HEK293T (cell line): ENCODE measurements around the gene CSNK2A1.

Experiments used
- CTCF ChIA-PET: fragments of 350-600 bp; formaldehyde crosslinking; extraction: SDS; loops from one replicate; lab custom pipeline; 2021; ENCODE audit warnings: antibody characterized with exemption, inconsistent platforms; lab: Yijun Ruan, JAX
- POLR2A ChIA-PET: fragments of 350-600 bp; formaldehyde crosslinking; extraction: SDS; loops from one replicate; lab custom pipeline; 2020; ENCODE audit warnings: antibody characterized with exemption, inconsistent platforms; lab: Yijun Ruan, JAX
- DNase-seq: peaks from one replicate; pipeline ENCODE4 v3.0.0; 2012; ENCODE audit warnings: mixed read lengths; ENCODE audit errors: extremely low spot score
- ARNT ChIP-seq: fragments of 450-650 bp; IDR thresholded peaks from 2 replicates; pipeline ENCODE4 v1.6.1; 2017; ENCODE audit warnings: mild to moderate bottlenecking
- BHLHE40 ChIP-seq: fragments of 450-650 bp; IDR thresholded peaks from 2 replicates; pipeline ENCODE4 v1.6.1; 2016; ENCODE audit warnings: mild to moderate bottlenecking, moderate library complexity, borderline replicate concordance
- CTBP1 ChIP-seq: fragments of 450-650 bp; IDR thresholded peaks from 2 replicates; pipeline ENCODE4 v1.6.1; 2016; ENCODE audit warnings: borderline replicate concordance
- ELF4 ChIP-seq: fragments of 450-650 bp; IDR thresholded peaks from 2 replicates; pipeline ENCODE4 v1.6.1; 2017; ENCODE audit warnings: antibody characterized with exemption
- FOXA1 ChIP-seq: fragments of 450-650 bp; IDR thresholded peaks from 2 replicates; pipeline ENCODE4 v1.6.1; 2016; ENCODE audit warnings: mild to moderate bottlenecking
- FOXK2 ChIP-seq: fragments of 450-650 bp; IDR thresholded peaks from 2 replicates; pipeline ENCODE4 v1.6.1; 2016; ENCODE audit warnings: mild to moderate bottlenecking
- FOXM1 ChIP-seq: fragments of 450-650 bp; IDR thresholded peaks from 2 replicates; pipeline ENCODE4 v1.6.1; 2017; ENCODE audit warnings: mild to moderate bottlenecking, borderline replicate concordance
- HDGF ChIP-seq: fragments of 450-650 bp; IDR thresholded peaks from 2 replicates; pipeline ENCODE4 v1.6.1; 2017; ENCODE audit warnings: antibody characterized with exemption, borderline replicate concordance
- L3MBTL2 ChIP-seq: fragments of 450-650 bp; conservative IDR thresholded peaks from 2 replicates; pipeline ENCODE4 v1.6.1; 2016; ENCODE audit warnings: mild to moderate bottlenecking
- LEF1 ChIP-seq: fragments of 450-650 bp; IDR thresholded peaks from 2 replicates; pipeline ENCODE4 v1.6.1; 2017; ENCODE audit warnings: mild to moderate bottlenecking, borderline replicate concordance
- NFRKB ChIP-seq: fragments of 450-650 bp; IDR thresholded peaks from 2 replicates; pipeline ENCODE4 v1.6.1; 2016; ENCODE audit warnings: mild to moderate bottlenecking, moderate library complexity
- SP1 ChIP-seq: fragments of 450-650 bp; IDR thresholded peaks from 2 replicates; pipeline ENCODE4 v1.6.1; 2017
- SUZ12 ChIP-seq: fragments of 450-650 bp; IDR thresholded peaks from 2 replicates; pipeline ENCODE4 v1.6.1; 2016; ENCODE audit warnings: mild to moderate bottlenecking
- TARDBP ChIP-seq: fragments of 450-650 bp; IDR thresholded peaks from 2 replicates; pipeline ENCODE4 v1.6.1; 2016
- ZNF384 ChIP-seq: fragments of 450-650 bp; IDR thresholded peaks from 2 replicates; pipeline ENCODE4 v1.6.1; 2016
- TF ChIP-seq, protein P1 (sequence below): fragments of 450-650 bp; IDR thresholded peaks from 2 replicates; pipeline ENCODE4 v1.6.1; 2016

Gene CSNK2A1

GRCh38 chr20:574297-574942 lies 30.8 kb upstream of the CSNK2A1 start:
- DNase-seq, result no peak
- POLR2A ChIA-PET, result no interaction called here

GRCh38 chr20:573414-574296 lies 30.1 kb upstream of the CSNK2A1 start:
- no peak for DNase-seq
- TF ChIP-seq FOXA1, result no peak
- no peak for TF ChIP-seq CTBP1
- no peak for TF ChIP-seq ZNF384
- no peak for TF ChIP-seq NFRKB
- TF ChIP-seq SP1, result no peak
- TF ChIP-seq, protein P1, sequence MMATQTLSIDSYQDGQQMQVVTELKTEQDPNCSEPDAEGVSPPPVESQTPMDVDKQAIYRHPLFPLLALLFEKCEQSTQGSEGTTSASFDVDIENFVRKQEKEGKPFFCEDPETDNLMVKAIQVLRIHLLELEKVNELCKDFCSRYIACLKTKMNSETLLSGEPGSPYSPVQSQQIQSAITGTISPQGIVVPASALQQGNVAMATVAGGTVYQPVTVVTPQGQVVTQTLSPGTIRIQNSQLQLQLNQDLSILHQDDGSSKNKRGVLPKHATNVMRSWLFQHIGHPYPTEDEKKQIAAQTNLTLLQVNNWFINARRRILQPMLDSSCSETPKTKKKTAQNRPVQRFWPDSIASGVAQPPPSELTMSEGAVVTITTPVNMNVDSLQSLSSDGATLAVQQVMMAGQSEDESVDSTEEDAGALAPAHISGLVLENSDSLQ, result no peak
- no peak for TF ChIP-seq FOXM1
- TF ChIP-seq BHLHE40, result no peak
- TF ChIP-seq ELF4, result no peak
- TF ChIP-seq LEF1, result no peak
- TF ChIP-seq TARDBP, result no peak
- POLR2A ChIA-PET, result interaction anchor here (1.2 kb wide), 1 partner anchor 30 kb away, joined by 5 read pairs; the partner anchor contains the start of gene CSNK2A1
- CTCF ChIA-PET, result interaction anchor here (0.5 kb wide), 1 partner anchor 204 kb away, joined by 4 read pairs; no protein-coding TSS in a partner anchor

More at GRCh38 chr20:574297-574942, 30.8 kb upstream of the CSNK2A1 start:
- CTCF ChIA-PET, result interaction anchor here (0.8 kb wide), 1 partner anchor 220 kb away, joined by 3 read pairs; no protein-coding TSS in a partner anchor
- TF ChIP-seq SUZ12 (no peak), CTBP1 (no peak), BHLHE40 (no peak), SP1 (no peak), ZNF384 (no peak), FOXM1 (no peak), NFRKB (no peak), TARDBP (no peak), L3MBTL2 (no peak), HDGF (no peak), FOXK2 (no peak), FOXA1 (no peak), ELF4 (no peak), LEF1 (no peak), ARNT (no peak)
- TF ChIP-seq, protein P1, result no peak

DNA sequence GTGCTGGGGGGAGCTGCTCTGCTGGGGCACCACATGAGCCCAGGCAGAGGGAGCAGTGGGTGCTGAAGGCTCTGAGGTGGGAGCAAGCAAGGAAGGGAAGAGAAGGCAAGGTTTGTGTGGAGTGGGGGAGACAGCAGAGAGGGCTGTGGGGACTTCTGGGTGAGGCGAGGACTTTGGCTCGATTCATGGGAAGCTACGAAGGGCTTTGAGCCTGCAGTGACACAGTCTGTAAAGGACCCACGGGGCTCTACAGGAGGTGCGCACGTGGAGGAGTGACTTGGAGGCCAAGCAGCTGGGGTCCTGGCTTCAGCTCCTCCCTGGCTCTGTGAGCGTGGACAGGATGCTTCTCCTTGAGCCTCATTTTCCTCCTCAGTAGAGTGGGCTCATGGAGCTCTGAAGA lies 29.1 kb upstream of the CSNK2A1 start:
- TF ChIP-seq SP1 (no peak), FOXM1 (no peak), BHLHE40 (no peak), FOXK2 (no peak), ARNT (no peak), NFRKB (no peak), ZNF384 (no peak), ELF4 (no peak), LEF1 (no peak), FOXA1 (no peak), SUZ12 (no peak), TARDBP (no peak), CTBP1 (no peak), L3MBTL2 (no peak), HDGF (no peak)
- TF ChIP-seq, protein P1, result no peak
- no peak for DNase-seq
- POLR2A ChIA-PET, result interaction anchor here (0.8 to 1.2 kb wide), 2 partner anchors 29 to 70 kb away, joined by 3 to 5 read pairs; partner anchors contain the start of gene CSNK2A1

DNA sequence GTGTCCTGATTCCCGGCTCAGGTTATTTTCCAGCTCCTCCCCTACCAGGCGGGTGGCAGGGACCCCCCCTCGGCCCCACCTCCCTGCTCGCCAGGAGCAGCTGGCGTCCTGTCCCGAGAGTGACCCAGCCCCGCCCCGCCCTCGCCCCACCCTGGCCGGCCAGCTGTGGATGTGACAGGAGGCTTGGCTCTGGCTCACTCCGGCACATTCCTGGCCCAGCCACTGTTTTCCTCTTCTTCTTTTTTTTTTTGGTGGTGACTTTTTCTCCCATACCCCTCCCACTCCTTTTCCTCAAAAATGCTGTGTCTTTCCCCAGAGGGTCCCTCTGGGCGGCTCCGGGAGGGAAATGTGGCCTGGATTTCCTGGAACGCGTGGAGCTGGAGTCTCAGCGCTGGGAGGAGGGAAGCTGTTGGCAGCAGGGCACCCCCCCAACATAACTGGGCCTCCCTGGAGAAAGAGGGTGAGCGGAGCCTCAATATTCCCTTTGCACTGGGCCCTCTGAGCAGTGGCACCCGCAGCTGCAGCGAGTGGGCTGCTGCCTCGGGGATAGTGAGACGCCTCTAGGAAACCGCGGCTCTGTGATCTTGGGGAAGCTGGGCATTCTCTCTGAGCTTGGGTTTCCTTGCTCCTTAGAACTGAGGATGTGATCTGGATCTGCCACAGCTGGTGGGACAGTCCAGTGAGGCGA lies 28.3 kb upstream of the CSNK2A1 start:
- ChIA-PET CTCF (interaction anchor here (1.1 kb wide), 1 partner anchor 10 kb away, joined by 3 read pairs; no protein-coding TSS in a partner anchor), POLR2A (no interaction called here)
- TF ChIP-seq BHLHE40, result no peak
- TF ChIP-seq FOXM1, result no peak
- no peak for TF ChIP-seq NFRKB
- no peak for TF ChIP-seq HDGF
- no peak for TF ChIP-seq ELF4
- no peak for TF ChIP-seq LEF1
- no peak for TF ChIP-seq FOXA1
- TF ChIP-seq SUZ12, result no peak
- TF ChIP-seq, protein P1, result no peak
- no peak for TF ChIP-seq SP1
- TF ChIP-seq ARNT, result no peak
- no peak for TF ChIP-seq TARDBP
- no peak for TF ChIP-seq FOXK2
- TF ChIP-seq CTBP1, result no peak
- TF ChIP-seq ZNF384, result no peak
- no peak for TF ChIP-seq L3MBTL2
- DNase-seq, result no peak

More for the DNA sequence above, 29.1 kb upstream of the CSNK2A1 start:
- CTCF ChIA-PET, result no interaction called here
